ENCODE data around the gene CTNS. TPM values are rescaled to one million over a fixed set of nuclear protein-coding genes. Genes with fewer than 3 reads are reported as not detected.

The CTNS gene
- total RNA-seq, 1 experiment from 2014 or later: 8.9 TPM

DNA sequence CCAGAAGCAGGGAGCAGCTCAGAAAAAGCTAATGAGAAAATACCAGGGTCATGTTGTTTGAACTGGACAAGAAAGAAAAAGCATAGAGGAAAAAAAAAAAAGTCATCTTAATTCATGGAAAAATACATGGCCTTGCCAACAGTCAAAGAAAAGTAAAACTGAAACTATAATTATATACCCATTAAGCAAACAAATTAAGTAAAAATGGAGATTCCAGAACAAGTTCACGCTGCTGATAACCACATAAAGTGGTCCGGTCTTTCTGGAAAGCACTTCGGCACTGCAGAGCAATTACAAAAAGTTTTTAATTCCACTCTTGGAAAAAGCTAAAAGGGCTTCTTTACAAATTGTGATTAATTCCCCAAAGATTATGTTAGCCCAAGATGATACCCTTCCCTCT is 71.8 kb downstream of the CTNS start:
- DNase-seq (ENCODE audit: low read depth in 1 of 2, low spot score in 2 of 2): no peak
- Histone ChIP-seq H3K36me3 (peaks cover 5% of the 10 kb centered on the region), H3K4me1 (replicated peaks) (peaks cover 9% of the 10 kb centered on the region), H3K27me3 (replicated peaks) (no peaks in the 10 kb centered on the region), H3K27ac (no peak overlapping the region), H3K9me3 (replicated peaks) (no peaks in the 10 kb centered on the region), H3K4me3 (no peak overlapping the region)

DNA sequence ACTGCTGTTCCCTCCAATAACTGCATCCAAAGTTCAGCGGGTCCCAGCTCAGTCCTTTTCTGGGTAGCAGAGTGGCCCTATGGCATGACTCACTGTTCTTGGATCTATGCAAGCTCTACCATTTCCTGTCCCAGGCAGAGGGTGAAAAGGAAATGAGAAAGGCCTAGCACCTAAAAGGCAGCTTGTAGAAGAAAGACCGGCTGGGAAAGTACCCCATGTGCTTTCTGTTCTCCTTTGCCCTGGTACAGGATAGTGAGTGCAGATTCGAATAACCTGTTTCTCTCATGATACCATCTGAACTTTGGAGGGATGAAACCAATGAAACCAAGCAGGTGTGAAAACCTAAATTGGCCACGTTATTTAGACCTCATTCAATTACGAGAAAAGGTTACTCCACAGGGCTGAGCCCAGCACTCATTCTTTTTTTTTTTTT is 74.4 kb downstream of the CTNS start:
- Histone ChIP-seq H3K4me3 (no peak overlapping the region), H3K36me3 (peaks cover 25% of the 10 kb centered on the region), H3K27me3 (replicated peaks) (no peaks in the 10 kb centered on the region), H3K4me1 (replicated peaks) (peaks cover 9% of the 10 kb centered on the region), H3K9me3 (replicated peaks) (no peaks in the 10 kb centered on the region), H3K27ac (no peak overlapping the region)
- DNase-seq (ENCODE audit: low read depth in 1 of 2, low spot score in 2 of 2): no peak

Other genes with a start within 250 kb of the CTNS start
- gene OR1E1, start 238.3 kb upstream of the CTNS start, total RNA-seq (2014; rRNA removed; shearing (Covaris generic)): not detected in 2 replicates
- gene OR3A3, start 225.4 kb upstream of the CTNS start, total RNA-seq (2014; rRNA removed; shearing (Covaris generic)): not detected in 2 replicates
- gene OR1E2, start 202.9 kb upstream of the CTNS start, total RNA-seq (2014; rRNA removed; shearing (Covaris generic)): not detected in 2 replicates
- not detected in 2 replicates for gene SPATA22, start 164.9 kb upstream of the CTNS start, total RNA-seq (2014; rRNA removed; shearing (Covaris generic))
- gene ASPA, start 160.8 kb upstream of the CTNS start, total RNA-seq (2014; rRNA removed; shearing (Covaris generic)): 0.18 TPM in 1 of 2 replicates, not detected in the other
- not detected in 2 replicates for gene TRPV3, start 78.9 kb upstream of the CTNS start, total RNA-seq (2014; rRNA removed; shearing (Covaris generic))
- gene TRPV1, start 27.3 kb upstream of the CTNS start, total RNA-seq (2014; rRNA removed; shearing (Covaris generic)): 0.24 and 1.1 TPM in 2 replicates
- gene SHPK, start 510 bp upstream of the CTNS start, total RNA-seq (2014; rRNA removed; shearing (Covaris generic)): 9.6 and 11.3 TPM in 2 replicates
- 230 and 293 TPM in 2 replicates for gene TAX1BP3, start 31.8 kb downstream of the CTNS start, total RNA-seq (2014; rRNA removed; shearing (Covaris generic))
- gene EMC6, start 32.1 kb downstream of the CTNS start, total RNA-seq (2014; rRNA removed; shearing (Covaris generic)): 21.5 and 34.3 TPM in 2 replicates
- gene P2RX5, start 59.4 kb downstream of the CTNS start, total RNA-seq (2014; rRNA removed; shearing (Covaris generic)): not detected in 2 replicates
- gene HASPIN, start 87.1 kb downstream of the CTNS start, total RNA-seq (2014; rRNA removed; shearing (Covaris generic)): 5.8 and 16.2 TPM in 2 replicates
- gene ITGAE, start 164.4 kb downstream of the CTNS start, total RNA-seq (2014; rRNA removed; shearing (Covaris generic)): 19.0 and 30.6 TPM in 2 replicates
- 16.0 and 16.8 TPM in 2 replicates for gene NCBP3, start 209.5 kb downstream of the CTNS start, total RNA-seq (2014; rRNA removed; shearing (Covaris generic))